ENCODE data around the gene RPP25.

The RPP25 gene

DNA sequence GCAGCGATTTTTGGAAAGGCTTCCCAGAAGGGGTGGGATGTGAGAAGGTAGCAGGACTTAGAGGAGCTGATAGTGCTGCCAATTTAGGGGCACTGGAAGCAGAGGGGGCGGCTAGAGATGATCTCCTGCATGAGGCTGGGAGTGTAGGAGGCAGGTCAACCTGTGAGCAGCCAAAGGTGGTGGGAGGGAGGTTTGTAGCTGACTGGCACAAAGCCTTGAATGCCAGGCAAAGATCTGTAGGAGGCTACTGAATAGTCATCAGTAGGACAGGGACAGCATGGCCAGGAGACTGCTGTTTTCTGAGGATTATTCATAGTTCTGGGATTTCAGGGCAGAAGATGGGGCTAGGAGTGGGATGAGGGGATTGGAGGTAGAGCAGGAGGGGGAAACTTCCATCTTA lies 41.0 kb upstream of the RPP25 start:
- Histone ChIP-seq H3K9ac (ENCODE audit: low read length) (no peak overlapping the region), H3F3A (ENCODE audit: insufficient read depth, low read length) (no peaks in the 10 kb centered on the region), H3K27ac (ENCODE audit: low read depth, low read length, poor library complexity, severe bottlenecking) (peak overlapping the region; percentile 58), H3K4me2 (ENCODE audit: low read length) (peak overlapping the region; percentile 67; the same call in 1 of the 2 replicates), H3K9me2 (ENCODE audit: low read depth, low read length) (no peaks in the 10 kb centered on the region), H4K20me1 (ENCODE audit: insufficient read depth, low read length) (no peaks in the 10 kb centered on the region), H2AFZ (ENCODE audit: low read length) (no peak overlapping the region), H3K9me3 (ENCODE audit: low read length) (no peaks in the 10 kb centered on the region), H3K4me1 (ENCODE audit: insufficient read depth, low read length, severe bottlenecking) (peaks cover 37% of the 10 kb centered on the region), H3K4me3 (ENCODE audit: low read depth, low read length, poor library complexity, severe bottlenecking) (peak overlapping the region; percentile 94), H3K36me3 (ENCODE audit: insufficient read depth, low read length) (peaks cover 16% of the 10 kb centered on the region), H3K79me2 (ENCODE audit: insufficient read depth, low read length) (no peaks in the 10 kb centered on the region), H3K27me3 (ENCODE audit: insufficient read depth, low read length) (no peaks in the 10 kb centered on the region)
- TF ChIP-seq EZH2 (IDR thresholded peaks at IDR 0.05; ENCODE audit: borderline replicate concordance, low read length) (no peak), CTCF (IDR thresholded peaks at IDR 0.05; ENCODE audit: low read length) (no peak)

- Histone ChIP-seq H4K20me1 (ENCODE audit: insufficient read depth, low read length) (no peaks in the 10 kb centered on the region), H3K4me3 (ENCODE audit: low read depth, low read length, poor library complexity, severe bottlenecking) (peak overlapping the region; percentile 94), H3K27ac (ENCODE audit: low read depth, low read length, poor library complexity, severe bottlenecking) (peak overlapping the region; percentile 58), H3K9me3 (ENCODE audit: low read length) (no peaks in the 10 kb centered on the region), H3K36me3 (ENCODE audit: insufficient read depth, low read length) (peaks cover 16% of the 10 kb centered on the region), H2AFZ (ENCODE audit: low read length) (no peak overlapping the region), H3K27me3 (ENCODE audit: insufficient read depth, low read length) (no peaks in the 10 kb centered on the region), H3K9ac (ENCODE audit: low read length) (peak overlapping the region; percentile 92; the same call in 1 of the 2 replicates), H3K4me1 (ENCODE audit: insufficient read depth, low read length, severe bottlenecking) (peaks cover 37% of the 10 kb centered on the region), H3F3A (ENCODE audit: insufficient read depth, low read length) (no peaks in the 10 kb centered on the region), H3K79me2 (ENCODE audit: insufficient read depth, low read length) (no peaks in the 10 kb centered on the region), H3K4me2 (ENCODE audit: low read length) (peak overlapping the region; percentile 67), H3K9me2 (ENCODE audit: low read depth, low read length) (no peaks in the 10 kb centered on the region)
- no peak for TF ChIP-seq EZH2 (IDR thresholded peaks at IDR 0.05; ENCODE audit: borderline replicate concordance, low read length)
- TF ChIP-seq CTCF (IDR thresholded peaks at IDR 0.05; ENCODE audit: low read length) = no peak
Observed at GRCh38 chr15:74997141-74997540, 40.6 kb upstream of the RPP25 start.

DNA sequence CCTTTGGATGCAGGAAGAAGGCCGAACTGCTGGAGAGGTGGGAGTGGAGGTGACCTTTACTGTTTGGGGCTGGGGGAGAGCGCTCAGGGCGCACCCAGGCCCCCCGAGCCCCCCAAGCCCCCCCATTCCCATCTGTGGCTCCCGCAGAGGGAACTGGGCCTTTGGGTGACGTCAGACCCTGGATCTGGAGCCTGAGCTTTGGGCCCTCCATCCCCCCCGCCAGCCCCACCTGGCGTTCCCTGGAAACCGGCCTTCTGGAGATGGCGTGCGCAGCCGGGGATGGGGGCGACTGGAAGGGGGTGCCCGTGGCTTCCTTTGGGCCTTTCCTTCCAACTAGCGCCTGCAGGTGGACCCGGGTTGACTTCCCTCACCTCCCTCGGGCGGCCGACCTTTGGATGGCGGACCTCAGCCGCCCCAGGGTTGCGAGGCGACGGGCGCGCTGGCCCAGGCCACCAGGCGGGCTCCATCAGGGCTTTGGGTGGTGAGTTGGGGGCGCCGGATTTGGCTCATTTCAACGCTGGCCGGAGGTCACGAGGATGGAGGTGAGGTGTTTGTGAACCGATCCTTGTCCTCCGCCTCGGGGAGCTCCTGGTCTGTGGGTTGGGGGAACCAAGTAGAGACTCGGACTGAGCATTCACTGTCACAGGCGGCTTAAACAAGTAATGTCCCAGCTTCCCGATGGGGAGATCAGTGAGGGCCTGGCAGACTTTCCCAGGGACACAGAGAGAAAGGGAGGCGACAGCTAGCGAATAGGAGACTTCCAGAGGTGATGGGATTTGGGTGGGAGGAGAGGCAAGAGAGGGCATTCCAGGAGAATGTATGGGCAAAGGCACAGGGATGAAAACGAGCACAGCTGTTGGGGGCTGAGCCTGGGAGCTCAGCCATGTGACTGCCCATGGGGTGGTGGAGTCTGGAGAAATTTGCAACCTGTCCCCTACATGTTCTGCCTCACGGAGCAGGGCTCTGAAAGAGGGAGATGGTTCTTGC lies 39.5 kb upstream of the RPP25 start:
- Histone ChIP-seq H3K4me2 (ENCODE audit: low read length) (peak overlapping the region; percentile 67), H3K4me3 (ENCODE audit: low read depth, low read length, poor library complexity, severe bottlenecking) (peak overlapping the region; percentile 94), H3K79me2 (ENCODE audit: insufficient read depth, low read length) (no peaks in the 10 kb centered on the region), H3K9me2 (ENCODE audit: low read depth, low read length) (no peaks in the 10 kb centered on the region), H2AFZ (ENCODE audit: low read length) (no peak overlapping the region), H3K36me3 (ENCODE audit: insufficient read depth, low read length) (peaks cover 16% of the 10 kb centered on the region), H3K9ac (ENCODE audit: low read length) (peak overlapping the region; percentile 92), H3K27ac (ENCODE audit: low read depth, low read length, poor library complexity, severe bottlenecking) (peak overlapping the region; percentile 58), H4K20me1 (ENCODE audit: insufficient read depth, low read length) (no peaks in the 10 kb centered on the region), H3K4me1 (ENCODE audit: insufficient read depth, low read length, severe bottlenecking) (peaks cover 37% of the 10 kb centered on the region), H3F3A (ENCODE audit: insufficient read depth, low read length) (no peaks in the 10 kb centered on the region), H3K9me3 (ENCODE audit: low read length) (no peaks in the 10 kb centered on the region), H3K27me3 (ENCODE audit: insufficient read depth, low read length) (peaks cover 3% of the 10 kb centered on the region; the same call in 1 of the 2 replicates)
- no peak for TF ChIP-seq EZH2 (IDR thresholded peaks at IDR 0.05; ENCODE audit: borderline replicate concordance, low read length)
- TF ChIP-seq CTCF (IDR thresholded peaks at IDR 0.05; ENCODE audit: low read length) = no peak

Measured in OCI-LY1 (cell line).